ENCODE measurements around the gene MYT1.

DNA sequence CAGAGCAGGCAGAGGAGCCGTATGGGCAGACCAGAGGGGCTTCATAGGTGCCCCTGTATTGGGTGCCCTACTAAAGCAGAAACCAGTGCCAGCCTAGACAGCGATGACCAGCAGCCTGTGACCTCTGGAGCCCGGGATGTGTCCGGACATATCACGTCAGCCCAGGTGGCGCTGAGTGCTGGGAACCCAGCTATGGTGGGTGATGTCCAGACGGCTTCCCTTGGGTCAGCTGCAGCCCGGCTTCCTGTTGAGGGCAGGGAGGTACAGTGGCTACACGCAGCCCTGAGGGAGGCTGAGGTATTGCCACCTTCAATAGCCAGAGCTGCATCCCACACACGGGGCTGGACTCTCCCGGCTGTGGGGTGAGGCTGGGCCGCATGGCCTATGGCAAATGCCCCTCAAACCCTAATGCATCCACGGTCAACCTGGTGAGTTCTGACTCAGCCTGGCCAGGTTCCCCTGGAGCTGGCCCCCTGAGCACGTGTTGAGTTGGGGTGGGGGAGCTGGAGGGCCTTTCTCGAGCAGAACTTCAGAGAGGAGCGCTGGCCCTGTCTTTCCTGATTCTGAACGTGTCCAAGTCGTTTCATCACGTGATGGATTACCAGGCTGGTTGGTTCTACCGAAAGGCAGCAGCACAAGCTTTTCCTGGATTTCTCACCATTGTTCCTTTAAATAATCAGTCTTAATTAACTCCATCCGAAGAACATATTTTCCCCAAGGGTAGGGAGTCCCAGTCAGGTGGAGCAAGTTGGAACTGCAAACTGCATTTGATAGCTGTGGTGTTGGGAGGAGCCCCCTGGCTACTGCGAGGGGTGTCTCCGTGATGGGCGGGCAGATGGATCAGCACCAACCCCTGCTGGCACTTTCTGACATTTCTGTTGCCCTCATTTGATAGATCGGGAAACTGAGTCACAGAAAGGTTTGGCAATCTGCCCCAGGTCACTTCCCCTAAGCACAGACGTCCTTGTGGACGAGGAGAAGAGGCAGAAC lies 7.1 kb upstream of the MYT1 start:
- no peak for TF ChIP-seq CTCF (IDR thresholded peaks at IDR 0.05)
- no peak for TF ChIP-seq POLR2A (IDR thresholded peaks at IDR 0.05)
- TF ChIP-seq EP300 (IDR thresholded peaks at IDR 0.05; ENCODE audit: low read depth), result no peak
